HEK293 (cell line): ENCODE data around the gene CCDC77.

Experiments
- CTCF ChIA-PET: fragments of 350-600 bp; formaldehyde crosslinking; extraction: SDS; loops from one replicate; lab custom pipeline; 2021; ENCODE audit warnings: antibody characterized with exemption; lab: Yijun Ruan, JAX
- POLR2A ChIA-PET: fragments of 300-600 bp; formaldehyde crosslinking; extraction: SDS; loops from one replicate; lab custom pipeline; 2020; ENCODE audit warnings: antibody characterized with exemption, inconsistent platforms; lab: Yijun Ruan, JAX
- H3K27ac ChIP-seq: fragments of 200-500 bp; sonication (Bioruptor generic); 2 replicates; pipeline ENCODE4 v1.5.1; 2014; ENCODE audit warnings: low read depth, low read length, control low read depth, inconsistent platforms; ENCODE audit errors: extremely low read depth
- H3K36me3 ChIP-seq, 2 experiments: fragments of 200-500 bp in 1 of 2; sonication (Bioruptor generic) in 1 of 2; 1 replicate in 1 of 2; 2 replicates in 1 of 2; pipeline ENCODE4 v1.5.1; 2014 to 2017; ENCODE audit warnings: inconsistent platforms in 2 of 2, low read length in 2 of 2; ENCODE audit not compliant: control insufficient read depth in 2 of 2, insufficient read depth in 1 of 2
- H3K4me1 ChIP-seq: fragments of 200-500 bp; sonication (Bioruptor generic); 2 replicates; pipeline ENCODE4 v1.5.1; 2014; ENCODE audit warnings: mild to moderate bottlenecking, low read length, inconsistent platforms; ENCODE audit not compliant: control insufficient read depth, insufficient read depth
- H3K4me3 ChIP-seq: 2 replicates; pipeline ENCODE4 v1.5.1; 2011; ENCODE audit warnings: low read depth, mild to moderate bottlenecking, control low read depth, low read length, moderate library complexity
- H3K9me3 ChIP-seq: fragments of 200-500 bp; sonication (Bioruptor generic); 2 replicates; pipeline ENCODE4 v1.5.1; 2014; ENCODE audit warnings: low read depth, low read length, inconsistent platforms; ENCODE audit not compliant: control insufficient read depth, insufficient read depth
- AEBP2 ChIP-seq: fragments of 450-650 bp; formaldehyde crosslinking; IDR thresholded peaks from 2 replicates; pipeline ENCODE4 v1.5.1; 2016; ENCODE audit warnings: missing biosample characterization, missing genetic modification characterization, borderline replicate concordance
- BCL11B ChIP-seq: fragments of 450-650 bp; formaldehyde crosslinking; IDR thresholded peaks from 2 replicates; pipeline ENCODE4 v1.5.1; 2016; ENCODE audit warnings: low read depth, missing biosample characterization, missing genetic modification characterization
- EGR2 ChIP-seq: fragments of 450-650 bp; formaldehyde crosslinking; IDR thresholded peaks from 2 replicates; pipeline ENCODE4 v1.5.1; 2016; ENCODE audit warnings: low read depth, missing biosample characterization, missing genetic modification characterization
- GLI2 ChIP-seq: fragments of 450-650 bp; formaldehyde crosslinking; IDR thresholded peaks from 2 replicates; pipeline ENCODE4; 2017; ENCODE audit warnings: missing biosample characterization, missing genetic modification characterization, low read depth, borderline replicate concordance
- MZF1 ChIP-seq: fragments of 450-650 bp; formaldehyde crosslinking; IDR thresholded peaks from 2 replicates; pipeline ENCODE4 v1.5.1; 2017; ENCODE audit warnings: missing biosample characterization, missing genetic modification characterization, borderline replicate concordance
- PRDM4 ChIP-seq: fragments of 450-650 bp; formaldehyde crosslinking; IDR thresholded peaks from 2 replicates; pipeline ENCODE4 v1.5.1; 2017; ENCODE audit warnings: missing biosample characterization, missing genetic modification characterization
- ZBTB17 ChIP-seq: fragments of 450-650 bp; formaldehyde crosslinking; IDR thresholded peaks from 2 replicates; pipeline ENCODE4 v1.5.1; 2016; ENCODE audit warnings: missing biosample characterization, missing genetic modification characterization
- ZBTB21 ChIP-seq: fragments of 450-650 bp; formaldehyde crosslinking; IDR thresholded peaks from 2 replicates; pipeline ENCODE4 v1.5.1; 2017; ENCODE audit warnings: missing biosample characterization, missing genetic modification characterization
- ZNF169 ChIP-seq: fragments of 450-650 bp; formaldehyde crosslinking; IDR thresholded peaks from 2 replicates; pipeline ENCODE4 v1.5.1; 2016; ENCODE audit warnings: missing biosample characterization, missing genetic modification characterization
- ZNF404 ChIP-seq: fragments of 450-650 bp; formaldehyde crosslinking; IDR thresholded peaks from 2 replicates; pipeline ENCODE4 v1.5.1; 2017; ENCODE audit warnings: missing biosample characterization, missing genetic modification characterization
- ZNF561 ChIP-seq: fragments of 450-650 bp; IDR thresholded peaks from 2 replicates; pipeline ENCODE4 v1.5.1; 2018; ENCODE audit warnings: missing biosample characterization, missing genetic modification characterization, borderline replicate concordance
- ZNF843 ChIP-seq: fragments of 450-650 bp; formaldehyde crosslinking; IDR thresholded peaks from 2 replicates; pipeline ENCODE4 v1.5.1; 2016; ENCODE audit warnings: missing biosample characterization, missing genetic modification characterization
- ZSCAN5A ChIP-seq: fragments of 450-650 bp; formaldehyde crosslinking; IDR thresholded peaks from 2 replicates; pipeline ENCODE4 v1.5.1; 2016; ENCODE audit warnings: missing biosample characterization, missing genetic modification characterization
- TF ChIP-seq, protein P1 (sequence below): fragments of 450-650 bp; formaldehyde crosslinking; IDR thresholded peaks from 2 replicates; pipeline ENCODE4 v1.5.1; 2016; ENCODE audit warnings: missing biosample characterization, missing genetic modification characterization
- TF ChIP-seq, protein P2 (sequence below): fragments of 450-650 bp; formaldehyde crosslinking; conservative IDR thresholded peaks from 2 replicates; pipeline ENCODE4 v1.5.1; 2016; ENCODE audit warnings: low read depth, missing biosample characterization, missing genetic modification characterization

CCDC77 gene

GRCh38 chr12:414859-415258 is 13.4 kb downstream of the CCDC77 start (continued):
- TF ChIP-seq ZNF404 (tag by site-specific recombination) (no peak), ZNF169 (tag by site-specific recombination) (no peak), ZBTB21 (tag by site-specific recombination) (no peak), ZSCAN5A (tag by site-specific recombination) (no peak)
- TF ChIP-seq, protein P1, sequence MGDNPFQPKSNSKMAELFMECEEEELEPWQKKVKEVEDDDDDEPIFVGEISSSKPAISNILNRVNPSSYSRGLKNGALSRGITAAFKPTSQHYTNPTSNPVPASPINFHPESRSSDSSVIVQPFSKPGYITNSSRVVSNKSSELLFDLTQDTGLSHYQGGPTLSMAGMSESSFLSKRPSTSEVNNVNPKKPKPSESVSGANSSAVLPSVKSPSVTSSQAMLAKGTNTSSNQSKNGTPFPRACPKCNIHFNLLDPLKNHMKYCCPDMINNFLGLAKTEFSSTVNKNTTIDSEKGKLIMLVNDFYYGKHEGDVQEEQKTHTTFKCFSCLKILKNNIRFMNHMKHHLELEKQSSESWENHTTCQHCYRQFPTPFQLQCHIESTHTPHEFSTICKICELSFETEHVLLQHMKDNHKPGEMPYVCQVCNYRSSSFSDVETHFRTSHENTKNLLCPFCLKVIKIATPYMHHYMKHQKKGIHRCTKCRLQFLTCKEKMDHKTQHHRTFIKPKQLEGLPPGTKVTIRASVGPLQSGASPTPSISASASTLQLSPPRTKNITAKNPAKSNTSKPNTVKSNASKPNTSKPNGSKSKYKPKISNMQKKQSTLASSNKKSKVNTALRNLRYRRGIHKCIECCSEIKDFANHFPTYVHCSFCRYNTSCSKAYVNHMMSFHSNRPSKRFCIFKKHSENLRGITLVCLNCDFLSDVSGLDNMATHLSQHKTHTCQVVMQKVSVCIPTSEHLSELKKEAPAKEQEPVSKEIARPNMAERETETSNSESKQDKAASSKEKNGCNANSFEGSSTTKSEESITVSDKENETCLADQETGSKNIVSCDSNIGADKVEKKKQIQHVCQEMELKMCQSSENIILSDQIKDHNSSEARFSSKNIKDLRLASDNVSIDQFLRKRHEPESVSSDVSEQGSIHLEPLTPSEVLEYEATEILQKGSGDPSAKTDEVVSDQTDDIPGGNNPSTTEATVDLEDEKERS, result no peak

DNA sequence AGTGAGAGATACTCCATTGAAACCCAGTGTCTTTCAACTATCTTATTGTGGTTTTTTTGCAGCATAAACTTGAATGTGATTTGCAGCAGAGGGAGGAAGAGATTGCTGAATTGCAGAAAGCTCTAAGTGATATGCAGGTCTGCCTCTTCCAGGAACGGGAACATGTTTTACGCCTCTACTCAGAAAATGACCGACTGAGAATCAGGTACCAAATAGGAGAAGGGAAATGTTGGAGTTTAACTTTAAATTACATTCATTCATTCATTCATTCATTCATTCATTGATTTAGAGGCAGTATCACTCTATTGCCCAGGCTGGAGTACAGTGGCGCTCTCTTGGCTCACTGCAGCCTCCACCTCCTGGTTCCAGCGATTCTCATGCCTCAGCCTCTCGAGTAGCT is 17.0 kb downstream of the CCDC77 start:
- CTCF ChIA-PET, result no interaction called here
- POLR2A ChIA-PET, result no interaction called here
- H3K4me3 ChIP-seq, result no peak overlapping the region
- H3K36me3 ChIP-seq, result peaks cover 40 to 59% of the 10 kb centered on the region in 2 experiments
- H3K9me3 ChIP-seq, result no peaks in the 10 kb centered on the region
- TF ChIP-seq BCL11B (tag by site-specific recombination) (no peak), ZNF843 (no peak)
- TF ChIP-seq, all 188 proteins: peak for 0
- Histone ChIP-seq H3K4me1 (no peaks in the 10 kb centered on the region), H3K27ac (no peak overlapping the region)

- ChIA-PET POLR2A (interaction anchor here (0.7 kb wide), 1 partner anchor 1179 kb away, joined by 3 read pairs; no protein-coding TSS in a partner anchor), CTCF (interaction anchor here (1.6 kb wide), 1 partner anchor 21 kb away, joined by 5 read pairs; the partner anchor contains the start of gene CCDC77)
- TF ChIP-seq, protein P2, sequence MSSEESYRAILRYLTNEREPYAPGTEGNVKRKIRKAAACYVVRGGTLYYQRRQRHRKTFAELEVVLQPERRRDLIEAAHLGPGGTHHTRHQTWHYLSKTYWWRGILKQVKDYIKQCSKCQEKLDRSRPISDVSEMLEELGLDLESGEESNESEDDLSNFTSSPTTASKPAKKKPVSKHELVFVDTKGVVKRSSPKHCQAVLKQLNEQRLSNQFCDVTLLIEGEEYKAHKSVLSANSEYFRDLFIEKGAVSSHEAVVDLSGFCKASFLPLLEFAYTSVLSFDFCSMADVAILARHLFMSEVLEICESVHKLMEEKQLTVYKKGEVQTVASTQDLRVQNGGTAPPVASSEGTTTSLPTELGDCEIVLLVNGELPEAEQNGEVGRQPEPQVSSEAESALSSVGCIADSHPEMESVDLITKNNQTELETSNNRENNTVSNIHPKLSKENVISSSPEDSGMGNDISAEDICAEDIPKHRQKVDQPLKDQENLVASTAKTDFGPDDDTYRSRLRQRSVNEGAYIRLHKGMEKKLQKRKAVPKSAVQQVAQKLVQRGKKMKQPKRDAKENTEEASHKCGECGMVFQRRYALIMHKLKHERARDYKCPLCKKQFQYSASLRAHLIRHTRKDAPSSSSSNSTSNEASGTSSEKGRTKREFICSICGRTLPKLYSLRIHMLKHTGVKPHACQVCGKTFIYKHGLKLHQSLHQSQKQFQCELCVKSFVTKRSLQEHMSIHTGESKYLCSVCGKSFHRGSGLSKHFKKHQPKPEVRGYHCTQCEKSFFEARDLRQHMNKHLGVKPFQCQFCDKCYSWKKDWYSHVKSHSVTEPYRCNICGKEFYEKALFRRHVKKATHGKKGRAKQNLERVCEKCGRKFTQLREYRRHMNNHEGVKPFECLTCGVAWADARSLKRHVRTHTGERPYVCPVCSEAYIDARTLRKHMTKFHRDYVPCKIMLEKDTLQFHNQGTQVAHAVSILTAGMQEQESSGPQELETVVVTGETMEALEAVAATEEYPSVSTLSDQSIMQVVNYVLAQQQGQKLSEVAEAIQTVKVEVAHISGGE (tag by site-specific recombination), result no peak
- TF ChIP-seq GLI2 (no peak), PRDM4 (tag by site-specific recombination) (no peak), EGR2 (tag by site-specific recombination) (no peak), MZF1 (tag by site-specific recombination) (no peak), ZNF561 (tag by site-specific recombination) (no peak), ZBTB17 (tag by site-specific recombination) (no peak), AEBP2 (no peak)
- TF ChIP-seq, protein P1, result no peak
- H3K4me1 ChIP-seq, result no peaks in the 10 kb centered on the region
- no peaks in the 10 kb centered on the region for H3K9me3 ChIP-seq
- peaks cover 38 to 54% of the 10 kb centered on the region in 2 experiments for H3K36me3 ChIP-seq
- no peak overlapping the region for H3K27ac ChIP-seq
- no peak overlapping the region for H3K4me3 ChIP-seq
These were observed 21.1 kb downstream of the CCDC77 start for GRCh38 chr12:422526-422925.
